Sigmoid colon (tissue), 7 donors: ENCODE measurements around the gene PACS1. TPM values are rescaled to one million over a fixed set of nuclear protein-coding genes. Genes with fewer than 3 reads are reported as not detected.
A peak's percentile ranks its signal among the peaks of the same experiment; 100 is the strongest.

Source experiments
- DNase-seq: peaks from one replicate; pipeline ENCODE4 v3.0.0-alpha.2; 2019
- H3K27ac ChIP-seq, 4 donors: fragments of 200-600 bp; sonication (generic); one replicate each; pipeline ENCODE4 v1.5.1; 2016 to 2019; ENCODE audit warnings: mild to moderate bottlenecking in 1 of 4
- H3K27me3 ChIP-seq, 3 donors: fragments of 200-600 bp; sonication (generic); one replicate each; pipeline ENCODE4 v1.5.1; 2019; ENCODE audit warnings: mild to moderate bottlenecking in 1 of 3
- H3K36me3 ChIP-seq, 4 donors: fragments of 200-600 bp; sonication (generic); one replicate each; pipeline ENCODE4 v1.5.1; 2016 to 2019
- H3K4me1 ChIP-seq, 4 donors: fragments of 200-600 bp; sonication (generic); one replicate each; pipeline ENCODE4 v1.5.1; 2017 to 2019
- H3K4me3 ChIP-seq, 4 donors: fragments of 200-600 bp; sonication (generic); one replicate each; pipeline ENCODE4 v1.5.1; 2017 to 2019; ENCODE audit warnings: mild to moderate bottlenecking in 2 of 4, moderate library complexity in 1 of 4
- H3K9me3 ChIP-seq, 4 donors: fragments of 200-600 bp in 3 of 4; sonication (generic) in 3 of 4; one replicate each; pipeline versions ENCODE4 v1.5.1 to v1.6.1; 2013 to 2019
- CTCF ChIP-seq, 4 experiments: fragments of 450-650 bp in 3 of 4; fragments of 200-600 bp in 1 of 4; IDR thresholded peaks; one replicate each; pipeline ENCODE4 v1.5.1; 2016 to 2019; ENCODE audit warnings: antibody characterized with exemption in 4 of 4, mild to moderate bottlenecking in 3 of 4, moderate library complexity in 2 of 4
- EP300 ChIP-seq, 4 donors: sonication (generic); formaldehyde crosslinking; IDR thresholded peaks; one replicate each; pipeline ENCODE4 v1.6.1; 2017; ENCODE audit warnings: antibody characterized with exemption in 4 of 4
- POLR2A ChIP-seq, 2 donors: fragments of 450-650 bp; IDR thresholded peaks; one replicate each; pipeline ENCODE4 v1.6.1; 2016; ENCODE audit warnings: antibody characterized with exemption in 2 of 2, mild to moderate bottlenecking in 2 of 2, moderate library complexity in 2 of 2
- POLR2AphosphoS5 ChIP-seq, 4 donors: sonication (generic); formaldehyde crosslinking; IDR thresholded peaks; one replicate each; pipeline ENCODE4 v1.6.1; 2017; ENCODE audit warnings: antibody characterized with exemption in 4 of 4
- WGBS, 2 donors: extraction: QIAGEN DNeasy Blood & Tissue Kit; methylation state at CpG; one replicate each; pipeline ENCODE4 v1.1.7; 2013; 5-methylcytosine and 5-hydroxymethylcytosine counted together
- intact Hi-C: fragments of 100-400 bp; cut with DNase I; formaldehyde crosslinking; loops from one replicate; pipeline ENCODE4 v1.15.1; 2023
- polyA plus RNA-seq, 3 donors: library from polyadenylated mRNA; stranded (reverse); fragments of 200-250 nt; gene quantifications; one replicate each; pipeline ENCODE4 v1.2.3, GENCODE V29; 2013
- total RNA-seq, 4 donors: library from RNA; depleted of rRNA; stranded (reverse); fragments of >200 nt; gene quantifications; one replicate each; pipeline ENCODE4 v1.1.0, GENCODE V29; 2016
- donor health status: healthy with polysubstance abuse.
- donor health status: Bipolar disorder and iron deficiency.
- donor health status: healthy.

PACS1 gene
- total and polyA plus RNA-seq, 7 donors, result 2.1 to 75.9 (median 22.8) TPM

DNA sequence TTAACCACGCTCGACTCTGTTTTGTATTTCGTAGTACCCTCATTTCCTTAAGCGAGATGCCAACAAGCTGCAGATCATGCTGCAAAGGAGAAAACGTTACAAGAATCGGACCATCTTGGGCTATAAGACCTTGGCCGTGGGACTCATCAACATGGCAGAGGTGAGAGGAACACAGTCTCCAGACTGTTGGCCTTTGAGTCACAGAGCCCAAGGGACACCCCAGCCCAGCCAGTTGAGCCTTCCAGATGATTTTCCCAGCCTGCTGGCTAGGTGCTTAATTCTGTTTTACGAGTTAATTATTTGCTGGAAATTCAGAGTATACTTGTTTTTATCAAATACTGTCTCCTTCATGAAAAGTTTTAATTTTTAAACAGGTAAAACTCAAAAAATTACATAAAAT is 141.0 kb downstream of the PACS1 start:
- Histone ChIP-seq H3K36me3 (peaks cover 2 to 33% (median 9%) of the 10 kb centered on the region in 4 donors), H3K4me3 (no peak overlapping the region), H3K4me1 (no peaks in the 10 kb centered on the region), H3K9me3 (no peaks in the 10 kb centered on the region), H3K27ac (no peak overlapping the region), H3K27me3 (no peaks in the 10 kb centered on the region)
- TF ChIP-seq CTCF (IDR thresholded peaks at IDR 0.05) (no peak), POLR2AphosphoS5 (IDR thresholded peaks at IDR 0.05) (no peak), POLR2A (IDR thresholded peaks at IDR 0.05) (no peak), EP300 (IDR thresholded peaks at IDR 0.05) (no peak)
- peak; percentile 14 for DNase-seq
- 95 to 96% methylated on average over 8 of the region's 8 CpGs for WGBS, 2 donors
- intact Hi-C loops, result no loop called here

DNA sequence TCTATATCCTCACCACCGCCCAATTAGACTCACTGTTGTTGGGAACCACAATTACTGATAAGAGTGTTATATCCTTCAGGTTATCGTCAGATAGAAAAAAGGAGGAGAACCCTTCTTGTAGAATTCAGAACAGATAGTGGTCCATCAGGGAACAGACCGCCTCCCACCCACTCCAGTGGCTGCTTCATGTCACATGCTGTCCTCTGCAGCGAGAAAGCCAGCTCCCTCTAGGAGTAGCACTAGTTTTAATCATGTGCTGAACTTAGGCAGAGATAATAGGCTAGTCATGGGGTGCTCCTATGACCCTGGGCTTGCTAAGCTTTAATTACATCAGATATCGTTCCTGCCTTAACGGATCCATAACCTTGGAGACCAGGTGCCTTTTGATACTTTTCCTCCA is 146.8 kb downstream of the PACS1 start:
- H3K27me3 ChIP-seq, result no peaks in the 10 kb centered on the region
- TF ChIP-seq EP300 (IDR thresholded peaks at IDR 0.05) (no peak), CTCF (IDR thresholded peaks at IDR 0.05) (no peak), POLR2A (IDR thresholded peaks at IDR 0.05) (no peak), POLR2AphosphoS5 (IDR thresholded peaks at IDR 0.05) (no peak)
- H3K36me3 ChIP-seq, result peaks cover 13 to 73% (median 34%) of the 10 kb centered on the region in 4 donors
- no peaks in the 10 kb centered on the region for H3K9me3 ChIP-seq
- no peak overlapping the region for H3K4me3 ChIP-seq
- no peaks in the 10 kb centered on the region for H3K4me1 ChIP-seq
- intact Hi-C loops, result no loop called here
- no peak for DNase-seq
- WGBS, 2 donors, result 95 to 96% methylated on average over 6 of the region's 6 CpGs
- no peak overlapping the region for H3K27ac ChIP-seq

GRCh38 chr11:66218036-66218435 is 148.0 kb downstream of the PACS1 start:
- peak; percentile 15 for DNase-seq
- H3K27ac ChIP-seq, result no peak overlapping the region
- no peaks in the 10 kb centered on the region for H3K9me3 ChIP-seq
- no peaks in the 10 kb centered on the region for H3K4me1 ChIP-seq
- intact Hi-C loops, result no loop called here
- H3K36me3 ChIP-seq, result peaks cover 13 to 66% (median 34%) of the 10 kb centered on the region in 4 donors
- H3K4me3 ChIP-seq, result no peak overlapping the region
- no peaks in the 10 kb centered on the region for H3K27me3 ChIP-seq
- WGBS, 2 donors, result 78 to 87% methylated on average over 6 of the region's 6 CpGs
- TF ChIP-seq POLR2A (IDR thresholded peaks at IDR 0.05) (no peak), EP300 (IDR thresholded peaks at IDR 0.05) (no peak)

DNA sequence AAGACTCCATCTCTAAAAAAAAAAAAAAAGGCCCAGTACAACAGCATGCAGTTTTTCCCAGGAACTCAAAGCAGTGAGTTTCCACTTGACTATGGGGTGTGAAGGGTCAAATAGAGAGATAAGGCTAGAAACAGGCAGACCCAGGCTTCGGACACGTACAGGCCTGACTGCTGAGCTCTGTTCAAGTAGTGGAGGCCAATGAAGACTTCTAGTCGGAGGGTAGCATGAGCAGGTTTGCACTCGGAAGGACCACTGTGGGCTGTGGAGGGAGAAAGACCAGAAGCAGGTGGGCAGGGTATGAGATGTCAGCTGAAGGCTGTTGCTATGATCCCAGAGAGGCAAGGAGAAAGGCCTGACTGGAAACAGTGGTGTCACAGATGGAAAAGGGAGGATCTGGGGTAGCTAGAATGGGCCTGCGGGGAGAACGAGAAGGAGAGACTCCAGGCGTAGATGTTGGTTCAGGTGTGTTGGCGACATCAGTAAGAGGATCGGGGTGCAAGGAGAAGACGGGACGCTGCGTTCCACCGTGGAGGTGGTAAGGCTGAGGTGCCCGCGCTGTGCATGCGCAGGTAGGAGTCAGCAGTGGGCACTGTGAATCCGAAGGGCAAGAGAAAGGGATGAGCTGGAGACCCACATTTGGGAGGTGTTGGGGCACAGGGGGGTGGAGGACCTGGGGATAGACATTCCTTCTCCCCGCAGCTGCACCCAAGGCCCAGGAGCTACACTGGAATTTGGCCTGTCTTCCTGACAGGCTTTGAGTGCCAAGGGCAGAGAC is 149.0 kb downstream of the PACS1 start:
- Histone ChIP-seq H3K4me1 (no peaks in the 10 kb centered on the region), H3K36me3 (peaks cover 13 to 63% (median 34%) of the 10 kb centered on the region in 4 donors), H3K27ac (no peak overlapping the region), H3K27me3 (no peaks in the 10 kb centered on the region), H3K4me3 (no peak overlapping the region), H3K9me3 (no peaks in the 10 kb centered on the region)
- intact Hi-C loops, result no loop called here
- 96 to 97% methylated on average over 18 of the region's 18 CpGs for WGBS, 2 donors
- DNase-seq, result peak; percentile 25
- TF ChIP-seq POLR2A (IDR thresholded peaks at IDR 0.05) (no peak), CTCF (IDR thresholded peaks at IDR 0.05) (no peak), EP300 (IDR thresholded peaks at IDR 0.05) (no peak), POLR2AphosphoS5 (IDR thresholded peaks at IDR 0.05) (no peak)

DNA sequence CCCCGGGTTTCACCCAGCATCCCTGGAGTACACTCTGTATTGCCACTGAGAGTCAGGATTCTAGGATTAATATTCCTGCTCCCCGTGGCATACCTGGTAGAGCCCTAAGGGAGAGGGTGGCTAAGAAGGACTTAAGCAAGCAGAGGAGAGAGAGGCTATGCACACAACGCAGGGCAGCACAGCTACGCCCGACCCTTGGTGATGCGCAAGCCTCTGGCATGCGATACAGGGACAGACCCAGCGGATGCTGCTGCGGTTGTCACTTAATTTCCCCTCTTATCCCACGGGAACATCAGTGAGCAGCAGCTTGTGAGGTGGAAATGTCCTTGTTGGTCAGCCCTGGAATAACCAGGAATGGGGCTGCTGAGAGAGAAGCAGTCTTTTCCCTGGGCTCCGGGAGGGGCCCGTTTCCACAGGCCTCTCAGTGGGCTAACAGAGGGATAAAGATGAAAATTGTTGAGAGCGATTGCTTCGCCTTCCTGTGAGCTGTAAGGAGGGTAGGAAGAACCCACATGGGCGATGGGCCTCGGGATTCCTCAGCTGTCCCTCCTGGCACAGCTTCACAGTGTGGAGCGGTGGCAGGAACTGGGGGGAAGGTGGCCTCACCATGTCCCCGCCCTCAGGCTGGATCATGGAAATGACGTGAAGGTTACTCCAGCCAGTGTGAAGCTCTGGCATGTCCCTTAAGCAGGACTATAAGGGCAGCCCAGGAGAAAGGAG is 149.9 kb downstream of the PACS1 start:
- peaks cover 13 to 69% (median 36%) of the 10 kb centered on the region in 4 donors for H3K36me3 ChIP-seq
- no peaks in the 10 kb centered on the region for H3K4me1 ChIP-seq
- TF ChIP-seq EP300 (IDR thresholded peaks at IDR 0.05) (no peak), POLR2AphosphoS5 (IDR thresholded peaks at IDR 0.05) (no peak), CTCF (IDR thresholded peaks at IDR 0.05) (no peak), POLR2A (IDR thresholded peaks at IDR 0.05) (no peak)
- intact Hi-C loops, result no loop called here
- DNase-seq, result peak; percentile 58
- no peaks in the 10 kb centered on the region for H3K27me3 ChIP-seq
- no peak overlapping the region for H3K27ac ChIP-seq
- no peaks in the 10 kb centered on the region for H3K9me3 ChIP-seq
- 93 to 95% methylated on average over 19 of the region's 19 CpGs for WGBS, 2 donors
- H3K4me3 ChIP-seq, result no peak overlapping the region
